ENCODE measurements around the gene ATP10B.

The ATP10B gene

DNA sequence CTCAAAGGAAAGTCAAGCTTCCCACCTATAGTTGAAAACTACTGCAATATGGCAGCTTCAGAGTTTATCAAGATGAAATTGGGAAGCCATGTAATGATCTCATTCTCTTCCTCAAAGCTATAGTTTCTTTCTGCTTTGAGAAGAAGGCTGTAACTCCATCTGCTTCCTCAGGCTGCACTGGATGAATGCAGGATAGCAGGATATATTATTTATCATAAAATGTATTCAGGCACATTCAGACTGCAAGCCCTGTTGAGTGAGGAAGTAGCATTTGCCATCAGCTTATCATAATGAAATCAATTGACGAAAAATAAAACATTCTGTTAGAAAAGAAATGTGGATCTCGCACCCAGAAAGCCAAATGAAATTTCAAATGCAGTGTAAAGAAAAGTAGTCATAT, 560 bp downstream of the ATP10B start:
- TF ChIP-seq, protein P1, sequence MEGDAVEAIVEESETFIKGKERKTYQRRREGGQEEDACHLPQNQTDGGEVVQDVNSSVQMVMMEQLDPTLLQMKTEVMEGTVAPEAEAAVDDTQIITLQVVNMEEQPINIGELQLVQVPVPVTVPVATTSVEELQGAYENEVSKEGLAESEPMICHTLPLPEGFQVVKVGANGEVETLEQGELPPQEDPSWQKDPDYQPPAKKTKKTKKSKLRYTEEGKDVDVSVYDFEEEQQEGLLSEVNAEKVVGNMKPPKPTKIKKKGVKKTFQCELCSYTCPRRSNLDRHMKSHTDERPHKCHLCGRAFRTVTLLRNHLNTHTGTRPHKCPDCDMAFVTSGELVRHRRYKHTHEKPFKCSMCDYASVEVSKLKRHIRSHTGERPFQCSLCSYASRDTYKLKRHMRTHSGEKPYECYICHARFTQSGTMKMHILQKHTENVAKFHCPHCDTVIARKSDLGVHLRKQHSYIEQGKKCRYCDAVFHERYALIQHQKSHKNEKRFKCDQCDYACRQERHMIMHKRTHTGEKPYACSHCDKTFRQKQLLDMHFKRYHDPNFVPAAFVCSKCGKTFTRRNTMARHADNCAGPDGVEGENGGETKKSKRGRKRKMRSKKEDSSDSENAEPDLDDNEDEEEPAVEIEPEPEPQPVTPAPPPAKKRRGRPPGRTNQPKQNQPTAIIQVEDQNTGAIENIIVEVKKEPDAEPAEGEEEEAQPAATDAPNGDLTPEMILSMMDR (conservative IDR thresholded peaks at IDR 0.05; ENCODE audit: low read depth, low read length), result no peak
- DNase-seq (ENCODE audit: low read depth), result no peak
- H3K4me3 ChIP-seq (ENCODE audit: low read length), result no peak overlapping the region

- H3K4me3 ChIP-seq (ENCODE audit: low read length), result no peak overlapping the region
- no peak for DNase-seq (ENCODE audit: low read depth)
- TF ChIP-seq, protein P1 (conservative IDR thresholded peaks at IDR 0.05; ENCODE audit: low read depth, low read length), result no peak
These were observed 1.6 kb downstream of the ATP10B start for GRCh38 chr5:160850421-160850820.

DNA sequence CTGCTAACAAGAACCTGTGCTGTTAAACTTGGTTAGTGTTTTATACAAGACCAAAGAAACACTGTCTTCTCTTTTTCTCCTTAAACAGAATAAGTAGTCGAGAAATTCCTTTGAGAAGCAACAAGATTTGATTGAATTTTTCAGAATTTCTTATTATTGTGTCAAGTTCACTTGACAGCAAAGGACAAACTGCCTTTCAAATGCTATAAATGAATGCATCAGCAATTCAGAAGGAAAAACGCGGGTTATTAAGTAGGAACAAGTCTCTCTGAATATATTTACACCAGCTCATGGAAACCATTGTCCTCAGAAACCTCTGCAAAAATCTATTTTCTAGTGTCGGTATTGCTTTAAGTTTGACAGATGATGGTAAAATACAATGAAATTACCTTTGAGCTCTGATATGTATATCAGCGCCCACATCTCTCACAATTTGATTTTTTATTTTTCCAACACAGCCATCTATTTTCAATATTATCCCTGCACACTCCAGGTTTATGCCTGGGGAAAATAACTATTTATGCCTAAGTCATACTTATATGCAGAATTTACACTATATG, 4.4 kb downstream of the ATP10B start:
- TF ChIP-seq, protein P1 (conservative IDR thresholded peaks at IDR 0.05; ENCODE audit: low read depth, low read length), result no peak
- H3K4me3 ChIP-seq (ENCODE audit: low read length), result no peak overlapping the region
- no peak for DNase-seq (ENCODE audit: low read depth)

DNA sequence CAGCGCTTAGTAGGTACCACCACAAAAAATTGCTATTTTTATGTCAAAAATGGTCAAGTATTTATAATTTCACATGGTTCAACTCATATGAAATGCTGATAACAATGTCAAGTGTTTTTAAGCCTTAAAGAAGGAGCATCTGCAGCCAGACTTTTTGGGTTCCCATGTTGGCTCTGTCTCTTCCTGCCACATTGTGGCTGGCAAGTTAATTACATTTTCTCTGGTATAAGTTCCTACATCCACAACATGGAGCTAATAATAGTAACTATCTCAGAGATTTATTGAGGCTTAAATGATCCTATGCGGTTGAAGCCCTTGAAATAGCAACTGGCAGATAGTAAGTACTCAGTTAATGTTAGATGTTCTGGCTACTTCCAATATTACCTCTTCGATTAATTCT, 5.4 kb downstream of the ATP10B start:
- no peak for DNase-seq (ENCODE audit: low read depth)
- TF ChIP-seq, protein P1 (conservative IDR thresholded peaks at IDR 0.05; ENCODE audit: low read depth, low read length), result no peak
- no peak overlapping the region for H3K4me3 ChIP-seq (ENCODE audit: low read length)

- H3K4me3 ChIP-seq (ENCODE audit: low read length), result no peak overlapping the region
- peak; percentile 16 for DNase-seq (ENCODE audit: low read depth)
- TF ChIP-seq, protein P1 (conservative IDR thresholded peaks at IDR 0.05; ENCODE audit: low read depth, low read length), result no peak
These were observed 7.8 kb downstream of the ATP10B start for GRCh38 chr5:160844177-160844576.

DNA sequence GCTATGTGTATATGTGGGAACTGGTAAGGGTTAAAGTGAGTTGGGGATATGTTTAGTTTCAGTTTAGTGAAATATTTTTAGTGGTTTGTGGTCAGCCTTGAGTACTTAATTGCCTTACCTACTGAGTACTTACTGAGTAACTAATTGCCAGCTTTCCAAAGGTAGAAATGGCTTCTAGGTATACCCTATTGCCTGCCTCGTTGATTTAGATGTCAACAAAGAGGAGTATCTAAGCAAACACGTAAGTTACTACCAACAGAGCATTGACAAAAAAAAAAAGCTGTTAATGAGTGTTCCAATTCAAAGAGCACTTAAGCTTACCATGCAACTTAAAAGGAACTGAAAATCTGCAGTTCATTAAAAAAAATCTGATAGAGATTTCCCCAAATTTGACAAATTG, 8.8 kb downstream of the ATP10B start:
- TF ChIP-seq, protein P1 (conservative IDR thresholded peaks at IDR 0.05; ENCODE audit: low read depth, low read length), result no peak
- H3K4me3 ChIP-seq (ENCODE audit: low read length), result no peak overlapping the region
- DNase-seq (ENCODE audit: low read depth), result no peak

DNA sequence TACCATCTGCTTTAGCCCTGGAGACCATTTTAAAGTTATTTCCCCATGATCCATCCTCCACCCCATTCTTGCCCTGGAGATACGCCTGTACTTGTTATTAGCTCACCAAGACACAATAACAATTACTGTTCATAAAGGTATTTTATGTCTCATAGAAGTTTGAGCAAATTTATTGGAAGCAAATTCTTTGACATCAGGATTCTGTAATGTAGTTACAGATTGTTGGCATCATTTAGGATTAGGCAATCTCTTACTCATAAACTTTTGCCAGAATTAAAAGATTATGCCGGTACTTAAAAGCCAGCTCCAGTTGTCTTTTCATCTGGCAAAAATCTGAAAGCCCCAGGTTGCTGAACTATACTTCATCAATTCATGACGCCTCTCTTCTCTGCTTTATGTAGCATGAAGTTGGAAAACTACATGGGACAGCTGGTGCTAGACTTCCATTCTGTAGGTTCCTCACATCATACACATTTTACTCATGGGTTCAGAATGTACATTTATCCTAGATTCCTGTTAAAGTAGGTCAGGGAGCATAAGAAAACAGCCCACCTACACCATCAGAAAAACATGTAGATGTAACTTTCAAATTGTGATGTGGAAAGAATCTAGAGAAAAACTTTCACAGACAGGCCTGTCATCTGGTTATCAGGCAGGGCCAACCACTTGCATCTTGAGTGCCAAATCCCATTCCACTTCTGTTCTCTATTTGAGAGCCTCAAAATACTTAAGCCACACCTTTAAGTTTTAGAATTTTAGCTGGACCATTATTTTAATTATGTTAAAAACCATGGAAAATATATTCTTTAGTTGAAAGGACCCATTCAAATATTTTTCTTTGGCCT, 14.0 kb downstream of the ATP10B start:
- TF ChIP-seq, protein P1 (conservative IDR thresholded peaks at IDR 0.05; ENCODE audit: low read depth, low read length), result no peak
- H3K4me3 ChIP-seq (ENCODE audit: low read length), result no peak overlapping the region
- no peak for DNase-seq (ENCODE audit: low read depth)
